Gastrocnemius medialis (tissue), 4 donors: ENCODE measurements around the gene CCM2. TPM values are rescaled to one million over a fixed set of nuclear protein-coding genes. Genes with fewer than 3 reads are reported as not detected.

Source experiments
- ATAC-seq, 2 donors: fragments of 150-250 bp; one replicate each; pipeline ENCODE4 v1.9.1; 2016
- DNase-seq, 2 donors: peaks; one replicate each; pipeline ENCODE4 v3.0.0-alpha.2; 2019
- H3K27ac ChIP-seq, 4 donors: fragments of 200-600 bp; sonication (generic); 1 replicate in 1 of 4; 2 replicates in 3 of 4; pipeline ENCODE4 v1.5.1; 2016 to 2018; ENCODE audit warnings: mild to moderate bottlenecking in 2 of 4, moderate library complexity in 1 of 4
- H3K27me3 ChIP-seq, 3 donors: fragments of 200-600 bp; sonication (generic) in 2 of 3; 1 replicate in 1 of 3; 2 replicates in 2 of 3; pipeline versions ENCODE4 v1.5.1 to v1.6.0; 2016 to 2019; ENCODE audit warnings: mild to moderate bottlenecking in 1 of 3, moderate library complexity in 1 of 3
- H3K36me3 ChIP-seq, 2 donors: fragments of 200-600 bp; sonication (generic) in 1 of 2; one replicate each; pipeline ENCODE4 v1.5.1; 2017 to 2018
- H3K4me1 ChIP-seq, 2 donors: fragments of 200-600 bp; sonication (generic) in 1 of 2; one replicate each; pipeline ENCODE4 v1.5.1; 2016 to 2017; ENCODE audit warnings: mild to moderate bottlenecking in 2 of 2
- H3K4me3 ChIP-seq, 4 donors: fragments of 200-600 bp; sonication (generic) in 3 of 4; 1 replicate in 1 of 4; 2 replicates in 3 of 4; pipeline ENCODE4 v1.5.1; 2016 to 2019; ENCODE audit warnings: mild to moderate bottlenecking in 2 of 4
- H3K9me3 ChIP-seq, 3 donors: fragments of 200-600 bp; sonication (generic) in 2 of 3; 1 replicate in 1 of 3; 2 replicates in 2 of 3; pipeline ENCODE4 v1.5.1; 2016 to 2019
- CTCF ChIP-seq, 5 experiments: fragments of 450-650 bp in 3 of 5; fragments of 200-600 bp in 2 of 5; sonication (generic) in 2 of 5; IDR thresholded peaks in 4 of 5; conservative IDR thresholded peaks in 1 of 5; 1 replicate in 4 of 5; 2 replicates in 1 of 5; pipeline ENCODE4 v1.5.1; 2016 to 2019; ENCODE audit warnings: antibody characterized with exemption in 5 of 5, mild to moderate bottlenecking in 3 of 5, moderate library complexity in 3 of 5
- POLR2A ChIP-seq, 2 donors: fragments of 450-650 bp; IDR thresholded peaks; one replicate each; pipeline ENCODE4 v1.6.1; 2017; ENCODE audit warnings: antibody characterized with exemption in 2 of 2, mild to moderate bottlenecking in 2 of 2, moderate library complexity in 2 of 2
- in situ Hi-C, 4 donors: fragments of 200-750 bp; cut with MboI; loops; one replicate each; pipeline versions ENCODE4 v1.15.0 to v1.8.0; 2017; ENCODE audit warnings: low sequenced_read_pairs in 4 of 4
- intact Hi-C: fragments of 100-400 bp; cut with DNase I; formaldehyde crosslinking; loops from one replicate; pipeline ENCODE4 v1.15.1; 2023; ENCODE audit warnings: low total_unique reads
- total RNA-seq, 4 donors: library from RNA; depleted of rRNA; stranded (reverse); fragments of >200 nt; gene quantifications; one replicate each; pipeline versions ENCODE4 v1.1.0 to v1.2.3, GENCODE V29; 2016

Gene CCM2
- total RNA-seq, 4 donors from 2014 or later = 37.7 to 61.8 (median 47.4) TPM

GRCh38 chr7:45066409-45066808, 66.4 kb downstream of the CCM2 start:
- in situ Hi-C loops (no loop called here), intact Hi-C loops (no loop called here)
- H3K9me3 ChIP-seq = no peaks in the 10 kb centered on the region
- no peaks in the 10 kb centered on the region for H3K27me3 ChIP-seq
- TF ChIP-seq POLR2A (IDR thresholded peaks at IDR 0.05) = no peak
- no peak for TF ChIP-seq CTCF (IDR thresholded peaks at IDR 0.05 in 4 of 5, conservative IDR thresholded peaks at IDR 0.05 in 1 of 5)
- no peak overlapping the region for H3K27ac ChIP-seq
- H3K36me3 ChIP-seq = peaks cover 0 to 49% of the 10 kb centered on the region in 2 donors
- no peak overlapping the region for H3K4me3 ChIP-seq
- H3K4me1 ChIP-seq = no peaks in the 10 kb centered on the region
- ATAC-seq = no peak
- no peak for DNase-seq

- in situ Hi-C loops = no loop called here
- Histone ChIP-seq H3K4me3 (no peak overlapping the region), H3K36me3 (peaks cover 0 to 59% of the 10 kb centered on the region in 2 donors), H3K27ac (no peak overlapping the region), H3K27me3 (no peaks in the 10 kb centered on the region), H3K9me3 (no peaks in the 10 kb centered on the region), H3K4me1 (no peaks in the 10 kb centered on the region)
- no peak for DNase-seq
- TF ChIP-seq CTCF (IDR thresholded peaks at IDR 0.05 in 4 of 5, conservative IDR thresholded peaks at IDR 0.05 in 1 of 5) = no peak
- no peak for TF ChIP-seq POLR2A (IDR thresholded peaks at IDR 0.05)
- intact Hi-C loops = no loop called here
- no peak for ATAC-seq
Measured at GRCh38 chr7:45067582-45067981, 67.6 kb downstream of the CCM2 start.

- no peak for DNase-seq
- intact Hi-C loops = no loop called here
Measured at GRCh38 chr7:45068236-45069023, 68.4 kb downstream of the CCM2 start.

GRCh38 chr7:45069444-45070253, 69.6 kb downstream of the CCM2 start:
- intact Hi-C loops = no loop called here
- Histone ChIP-seq H3K4me3 (no peak overlapping the region), H3K36me3 (peaks cover 0 to 69% of the 10 kb centered on the region in 2 donors), H3K4me1 (no peaks in the 10 kb centered on the region), H3K27ac (no peak overlapping the region), H3K9me3 (no peaks in the 10 kb centered on the region), H3K27me3 (no peaks in the 10 kb centered on the region)
- in situ Hi-C loops = no loop called here
- TF ChIP-seq CTCF (IDR thresholded peaks at IDR 0.05 in 4 of 5, conservative IDR thresholded peaks at IDR 0.05 in 1 of 5) (no peak), POLR2A (IDR thresholded peaks at IDR 0.05) (no peak)
- ATAC-seq (no peak), DNase-seq (no peak)

More at GRCh38 chr7:45068236-45069023, 68.4 kb downstream of the CCM2 start:
- Histone ChIP-seq H3K27me3 (no peaks in the 10 kb centered on the region), H3K4me3 (no peak overlapping the region), H3K9me3 (no peaks in the 10 kb centered on the region), H3K36me3 (peaks cover 0 to 67% of the 10 kb centered on the region in 2 donors), H3K4me1 (no peaks in the 10 kb centered on the region), H3K27ac (no peak overlapping the region)
- in situ Hi-C loops = no loop called here
- ATAC-seq = no peak
- TF ChIP-seq CTCF (IDR thresholded peaks at IDR 0.05 in 4 of 5, conservative IDR thresholded peaks at IDR 0.05 in 1 of 5) (no peak), POLR2A (IDR thresholded peaks at IDR 0.05) (no peak)
